Esophagus squamous epithelium (tissue), 5 donors: ENCODE results near the gene COQ9. TPM values are rescaled to one million over a fixed set of nuclear protein-coding genes. Genes with fewer than 3 reads are reported as not detected.

ENCODE experiments used
- DNase-seq: peaks from one replicate; lab custom pipeline; 2025; lab: John Stamatoyannopoulos, UW
- H3K27ac ChIP-seq, 4 donors: fragments of 200-600 bp; sonication (generic); one replicate each; pipeline ENCODE4 v1.5.1; 2016 to 2019; ENCODE audit warnings: mild to moderate bottlenecking in 1 of 4
- H3K27me3 ChIP-seq, 4 donors: fragments of 200-600 bp; sonication (generic); 1 replicate in 3 of 4; 2 replicates in 1 of 4; pipeline versions ENCODE4 v1.5.1 to v1.6.0; 2017 to 2021; ENCODE audit warnings: antibody characterized with exemption in 1 of 4
- H3K36me3 ChIP-seq, 3 donors: fragments of 200-600 bp; sonication (generic); one replicate each; pipeline ENCODE4 v1.5.1; 2016 to 2019
- H3K4me1 ChIP-seq, 3 donors: fragments of 200-600 bp; sonication (generic); one replicate each; pipeline ENCODE4 v1.5.1; 2017 to 2019
- H3K4me3 ChIP-seq, 4 donors: fragments of 200-600 bp; sonication (generic); 1 replicate in 3 of 4; 2 replicates in 1 of 4; pipeline ENCODE4 v1.5.1; 2016 to 2019; ENCODE audit warnings: mild to moderate bottlenecking in 2 of 4, moderate library complexity in 1 of 4
- H3K9me3 ChIP-seq, 3 donors: fragments of 200-600 bp; sonication (generic); one replicate each; pipeline ENCODE4 v1.5.1; 2016 to 2019
- POLR2A ChIP-seq, 4 donors: fragments of 450-650 bp; IDR thresholded peaks; one replicate each; pipeline ENCODE4 v1.6.1; 2017; ENCODE audit warnings: antibody characterized with exemption in 4 of 4, mild to moderate bottlenecking in 4 of 4, moderate library complexity in 3 of 4
- WGBS, 2 donors: methylation state at CpG; one replicate each; pipeline ENCODE4 v1.1.5; 2018; 5-methylcytosine and 5-hydroxymethylcytosine counted together
- intact Hi-C: fragments of 100-400 bp; cut with DNase I; formaldehyde crosslinking; loops from one replicate; pipeline ENCODE4 v1.15.0; 2022
- total RNA-seq, 4 donors: library from RNA; depleted of rRNA; stranded (reverse); fragments of >200 nt; gene quantifications; one replicate each; pipeline ENCODE4 v1.1.0, GENCODE V29; 2016
- TF ChIP-seq, protein P1 (sequence below), 6 experiments: fragments of 450-650 bp in 4 of 6; fragments of 200-600 bp in 2 of 6; sonication (generic) in 2 of 6; IDR thresholded peaks; one replicate each; pipeline ENCODE4 v1.5.1; 2016 to 2019; ENCODE audit warnings: antibody characterized with exemption in 6 of 6, mild to moderate bottlenecking in 4 of 6, moderate library complexity in 4 of 6
- donor health status: DM: yes; HTN: yes; CAD: no.

The COQ9 gene
- total RNA-seq, 4 donors from 2014 or later = 43.6 to 62.0 (median 53.4) TPM

- WGBS, 2 donors = 5 to 8% methylated on average over 8 to 15 of the region's 28 CpGs
- intact Hi-C loops = no loop called here
- TF ChIP-seq POLR2A (IDR thresholded peaks at IDR 0.05) = no peak
- TF ChIP-seq, protein P1, sequence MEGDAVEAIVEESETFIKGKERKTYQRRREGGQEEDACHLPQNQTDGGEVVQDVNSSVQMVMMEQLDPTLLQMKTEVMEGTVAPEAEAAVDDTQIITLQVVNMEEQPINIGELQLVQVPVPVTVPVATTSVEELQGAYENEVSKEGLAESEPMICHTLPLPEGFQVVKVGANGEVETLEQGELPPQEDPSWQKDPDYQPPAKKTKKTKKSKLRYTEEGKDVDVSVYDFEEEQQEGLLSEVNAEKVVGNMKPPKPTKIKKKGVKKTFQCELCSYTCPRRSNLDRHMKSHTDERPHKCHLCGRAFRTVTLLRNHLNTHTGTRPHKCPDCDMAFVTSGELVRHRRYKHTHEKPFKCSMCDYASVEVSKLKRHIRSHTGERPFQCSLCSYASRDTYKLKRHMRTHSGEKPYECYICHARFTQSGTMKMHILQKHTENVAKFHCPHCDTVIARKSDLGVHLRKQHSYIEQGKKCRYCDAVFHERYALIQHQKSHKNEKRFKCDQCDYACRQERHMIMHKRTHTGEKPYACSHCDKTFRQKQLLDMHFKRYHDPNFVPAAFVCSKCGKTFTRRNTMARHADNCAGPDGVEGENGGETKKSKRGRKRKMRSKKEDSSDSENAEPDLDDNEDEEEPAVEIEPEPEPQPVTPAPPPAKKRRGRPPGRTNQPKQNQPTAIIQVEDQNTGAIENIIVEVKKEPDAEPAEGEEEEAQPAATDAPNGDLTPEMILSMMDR (IDR thresholded peaks at IDR 0.05) = no peak
- H3K27me3 ChIP-seq = no peaks in the 10 kb centered on the region
- peak overlapping the region; percentile 67 to 90 (median 74) for H3K4me3 ChIP-seq
- H3K4me1 ChIP-seq = peaks cover 14 to 45% (median 21%) of the 10 kb centered on the region in 3 donors
- H3K36me3 ChIP-seq = peaks cover 0 to 20% (median 0%) of the 10 kb centered on the region in 3 donors
- peak overlapping the region; percentile 92 to 93 (median 92) for H3K27ac ChIP-seq
- no peak for DNase-seq
- H3K9me3 ChIP-seq = no peaks in the 10 kb centered on the region
These were observed 621 bp upstream of the COQ9 start for GRCh38 chr16:57446531-57447185.

DNA sequence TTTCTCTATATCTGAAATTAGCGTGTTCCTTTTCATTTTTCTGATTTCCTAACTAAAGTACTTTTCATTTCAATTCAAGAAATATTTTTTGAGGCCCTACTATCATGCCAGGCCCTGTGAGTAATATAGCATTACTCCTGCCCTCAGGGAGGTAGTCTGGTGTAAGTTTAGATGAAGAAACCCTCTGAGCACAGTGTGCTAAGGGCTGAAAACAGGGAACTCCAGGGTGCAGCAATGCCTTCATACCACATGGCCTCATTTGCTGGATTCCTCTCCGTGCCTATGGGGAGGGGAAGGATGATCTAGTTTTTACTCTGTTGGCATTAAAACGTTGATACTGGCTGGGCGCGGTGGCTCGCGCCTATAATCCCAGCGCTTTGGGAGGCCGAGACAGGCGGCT lies 4.7 kb downstream of the COQ9 start:
- Histone ChIP-seq H3K4me1 (peaks cover 6 to 21% (median 7%) of the 10 kb centered on the region in 3 donors), H3K9me3 (no peaks in the 10 kb centered on the region), H3K36me3 (peaks cover 3 to 65% (median 35%) of the 10 kb centered on the region in 3 donors), H3K4me3 (no peak overlapping the region), H3K27ac (no peak overlapping the region), H3K27me3 (no peaks in the 10 kb centered on the region)
- no peak for DNase-seq
- 85 to 95% methylated on average over 8 to 10 of the region's 10 CpGs for WGBS, 2 donors
- intact Hi-C loops = no loop called here
- TF ChIP-seq POLR2A (IDR thresholded peaks at IDR 0.05) = no peak
- TF ChIP-seq, protein P1 (IDR thresholded peaks at IDR 0.05) = no peak

DNA sequence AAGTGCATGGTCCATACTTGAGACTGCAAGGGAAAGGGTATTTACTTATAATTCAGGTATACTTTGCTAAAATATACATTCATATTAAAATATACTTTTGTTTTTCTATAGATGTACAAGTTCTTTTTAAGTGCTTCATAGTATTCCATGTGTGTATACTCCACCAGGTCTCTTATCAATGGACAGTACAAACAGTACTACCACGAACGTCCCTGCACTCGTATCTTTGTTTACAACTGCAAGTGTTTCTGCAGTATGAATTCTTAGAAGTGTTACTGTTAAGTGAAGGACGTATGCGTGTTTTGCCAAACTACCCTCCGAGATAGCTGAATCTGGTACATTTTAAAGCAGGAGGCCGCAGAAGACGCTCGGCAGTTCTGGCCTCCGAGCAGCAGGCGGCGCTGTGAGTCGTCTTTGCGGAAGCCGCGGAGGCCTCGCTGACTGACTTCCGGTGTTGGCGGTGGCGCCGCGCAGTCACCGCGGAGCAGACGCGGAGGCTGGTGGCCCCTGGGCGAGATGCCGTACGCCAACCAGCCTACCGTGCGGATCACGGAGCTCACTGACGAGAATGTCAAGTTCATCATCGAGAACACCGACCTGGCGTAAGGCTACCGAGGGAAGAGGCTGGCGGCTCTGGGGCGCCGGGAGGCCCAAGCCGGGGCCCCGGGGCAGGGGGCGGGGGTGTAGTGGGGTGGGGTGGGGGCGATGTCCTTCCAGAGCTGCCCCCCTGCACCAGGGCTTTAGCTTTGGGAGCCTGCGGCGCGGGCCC lies 15.1 kb downstream of the COQ9 start, which contains the start of gene POLR2C:
TSS of gene POLR2C (plus strand) at position 471 of the 769 bp plus-strand sequence. CDS start at position 517, 46 bp downstream.
- Histone ChIP-seq H3K4me1 (peaks cover 7 to 29% (median 13%) of the 10 kb centered on the region in 3 donors), H3K4me3 (peak within 1 kb of the TSS; percentile 90 to 100 (median 94)), H3K27me3 (no peaks in the 10 kb centered on the region), H3K9me3 (no peaks in the 10 kb centered on the region), H3K27ac (peak within 1 kb of the TSS; percentile 91 to 93 (median 93)), H3K36me3 (peaks cover 5 to 81% (median 30%) of the 10 kb centered on the region in 3 donors)
- 3 to 9% methylated on average over 6 of the region's 47 CpGs for WGBS, 2 donors
- peak; percentile 25 for DNase-seq
- intact Hi-C loops = no loop called here
- peak in 3 of 4 donors; percentile 64 to 87 (median 86) for TF ChIP-seq POLR2A (IDR thresholded peaks at IDR 0.05)
- TF ChIP-seq, protein P1 (IDR thresholded peaks at IDR 0.05) = peak; percentile 89 to 99 (median 96)

- H3K36me3 ChIP-seq = peaks cover 3 to 81% (median 33%) of the 10 kb centered on the region in 3 donors
- peaks cover 7 to 29% (median 13%) of the 10 kb centered on the region in 3 donors for H3K4me1 ChIP-seq
- no peak for TF ChIP-seq POLR2A (IDR thresholded peaks at IDR 0.05)
- TF ChIP-seq, protein P1 (IDR thresholded peaks at IDR 0.05) = no peak
- 0% methylated on average over 3 to 6 of the region's 16 CpGs for WGBS, 2 donors
- no peak for DNase-seq
- no peaks in the 10 kb centered on the region for H3K27me3 ChIP-seq
- H3K4me3 ChIP-seq = peak overlapping the region; percentile 90 to 100 (median 94)
- intact Hi-C loops = no loop called here
- H3K9me3 ChIP-seq = no peaks in the 10 kb centered on the region
- H3K27ac ChIP-seq = peak overlapping the region; percentile 91 to 93 (median 93)
These were observed 15.7 kb downstream of the COQ9 start for GRCh38 chr16:57462978-57463362.
